Lower leg skin (tissue), 3 donors: Measurements from ENCODE around the gene BABAM2.

Experiments used
- POLR2A ChIP-seq, 2 donors: fragments of 450-650 bp; IDR thresholded peaks; one replicate each; pipeline ENCODE4 v1.6.1; 2016 to 2017; ENCODE audit warnings: antibody characterized with exemption in 2 of 2, mild to moderate bottlenecking in 1 of 2, moderate library complexity in 1 of 2
- TF ChIP-seq, protein P1 (sequence below), 3 donors: fragments of 450-650 bp; IDR thresholded peaks; one replicate each; pipeline ENCODE4 v1.5.1; 2016; ENCODE audit warnings: antibody characterized with exemption in 3 of 3, mild to moderate bottlenecking in 3 of 3, moderate library complexity in 2 of 3

DNA sequence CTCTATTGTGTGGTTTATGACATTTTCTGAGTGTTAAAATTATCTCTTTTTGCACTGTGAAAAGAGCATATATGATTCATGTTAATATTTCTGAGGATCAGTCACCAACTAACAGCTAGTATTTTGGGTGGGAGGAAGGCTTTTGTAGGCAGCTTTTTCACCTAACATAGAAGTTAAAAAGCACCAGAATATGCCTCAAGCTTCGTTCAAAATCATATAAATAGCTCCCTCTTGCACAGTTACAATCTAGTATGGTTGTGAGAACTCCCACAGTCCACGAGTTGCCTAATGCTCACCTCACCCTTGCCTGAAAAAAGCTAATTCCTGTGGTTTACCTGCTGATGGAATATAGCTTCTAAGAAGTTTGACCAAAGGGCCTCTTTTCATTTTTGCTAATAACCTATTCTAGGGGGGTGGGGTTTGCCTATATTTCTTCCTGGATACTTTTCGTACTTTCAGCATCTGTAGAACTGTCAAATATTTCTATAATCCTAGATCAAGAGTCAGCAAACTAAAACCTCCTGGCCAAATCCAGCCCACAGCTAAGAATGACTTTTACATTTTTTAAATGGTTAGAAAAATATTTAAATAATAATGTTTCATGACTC, 335.0 kb downstream of the BABAM2 start:
- TF ChIP-seq, protein P1, sequence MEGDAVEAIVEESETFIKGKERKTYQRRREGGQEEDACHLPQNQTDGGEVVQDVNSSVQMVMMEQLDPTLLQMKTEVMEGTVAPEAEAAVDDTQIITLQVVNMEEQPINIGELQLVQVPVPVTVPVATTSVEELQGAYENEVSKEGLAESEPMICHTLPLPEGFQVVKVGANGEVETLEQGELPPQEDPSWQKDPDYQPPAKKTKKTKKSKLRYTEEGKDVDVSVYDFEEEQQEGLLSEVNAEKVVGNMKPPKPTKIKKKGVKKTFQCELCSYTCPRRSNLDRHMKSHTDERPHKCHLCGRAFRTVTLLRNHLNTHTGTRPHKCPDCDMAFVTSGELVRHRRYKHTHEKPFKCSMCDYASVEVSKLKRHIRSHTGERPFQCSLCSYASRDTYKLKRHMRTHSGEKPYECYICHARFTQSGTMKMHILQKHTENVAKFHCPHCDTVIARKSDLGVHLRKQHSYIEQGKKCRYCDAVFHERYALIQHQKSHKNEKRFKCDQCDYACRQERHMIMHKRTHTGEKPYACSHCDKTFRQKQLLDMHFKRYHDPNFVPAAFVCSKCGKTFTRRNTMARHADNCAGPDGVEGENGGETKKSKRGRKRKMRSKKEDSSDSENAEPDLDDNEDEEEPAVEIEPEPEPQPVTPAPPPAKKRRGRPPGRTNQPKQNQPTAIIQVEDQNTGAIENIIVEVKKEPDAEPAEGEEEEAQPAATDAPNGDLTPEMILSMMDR (IDR thresholded peaks at IDR 0.05), result no peak
- no peak for TF ChIP-seq POLR2A (IDR thresholded peaks at IDR 0.05)
